ENCODE results near the gene KCNT2.
"Not testable (repeated sequence)": the region's sequence is repeated elsewhere in the genome, so short reads cannot be mapped to it uniquely, and the experiment has no call there.

Gene KCNT2

GRCh38 chr1:196650403-196650802, 42.2 kb upstream of the KCNT2 start:
- no peak for DNase-seq (ENCODE audit: low read depth)
- no peak overlapping the region for H3K4me3 ChIP-seq (ENCODE audit: control insufficient read depth, low read depth, low read length)
- TF ChIP-seq CTCF (conservative IDR thresholded peaks at IDR 0.05; ENCODE audit: control insufficient read depth, insufficient read depth, low read depth, low read length) = no peak

GRCh38 chr1:196649990-196650389, 41.8 kb upstream of the KCNT2 start:
- no peak for TF ChIP-seq CTCF (conservative IDR thresholded peaks at IDR 0.05; ENCODE audit: control insufficient read depth, insufficient read depth, low read depth, low read length)
- H3K4me3 ChIP-seq (ENCODE audit: control insufficient read depth, low read depth, low read length) = no peak overlapping the region
- DNase-seq (ENCODE audit: low read depth) = no peak

- DNase-seq (ENCODE audit: low read depth) = no peak
- no peak overlapping the region for H3K4me3 ChIP-seq (ENCODE audit: control insufficient read depth, low read depth, low read length)
- TF ChIP-seq CTCF (conservative IDR thresholded peaks at IDR 0.05; ENCODE audit: control insufficient read depth, insufficient read depth, low read depth, low read length) = no peak
These were observed 32.7 kb upstream of the KCNT2 start for GRCh38 chr1:196640976-196641375.

GRCh38 chr1:196639291-196639690, 31.1 kb upstream of the KCNT2 start:
- not testable (repeated sequence) for DNase-seq (ENCODE audit: low read depth); H3K4me3 ChIP-seq (ENCODE audit: control insufficient read depth, low read depth, low read length)

GRCh38 chr1:196638466-196638865, 30.2 kb upstream of the KCNT2 start:
- H3K4me3 ChIP-seq (ENCODE audit: control insufficient read depth, low read depth, low read length) = no peak overlapping the region
- DNase-seq (ENCODE audit: low read depth) = no peak
- TF ChIP-seq CTCF (conservative IDR thresholded peaks at IDR 0.05; ENCODE audit: control insufficient read depth, insufficient read depth, low read depth, low read length) = no peak

- TF ChIP-seq CTCF (conservative IDR thresholded peaks at IDR 0.05; ENCODE audit: control insufficient read depth, insufficient read depth, low read depth, low read length) = no peak
- no peak for DNase-seq (ENCODE audit: low read depth)
- no peak overlapping the region for H3K4me3 ChIP-seq (ENCODE audit: control insufficient read depth, low read depth, low read length)
These were observed 29.4 kb upstream of the KCNT2 start for GRCh38 chr1:196637606-196638005.

- no peak overlapping the region for H3K4me3 ChIP-seq (ENCODE audit: control insufficient read depth, low read depth, low read length)
- no peak for DNase-seq (ENCODE audit: low read depth)
- TF ChIP-seq CTCF (conservative IDR thresholded peaks at IDR 0.05; ENCODE audit: control insufficient read depth, insufficient read depth, low read depth, low read length) = no peak
These were observed 20.6 kb upstream of the KCNT2 start for GRCh38 chr1:196628838-196629237.
